Measurements from ENCODE around the gene SPNS2.

The SPNS2 gene

DNA sequence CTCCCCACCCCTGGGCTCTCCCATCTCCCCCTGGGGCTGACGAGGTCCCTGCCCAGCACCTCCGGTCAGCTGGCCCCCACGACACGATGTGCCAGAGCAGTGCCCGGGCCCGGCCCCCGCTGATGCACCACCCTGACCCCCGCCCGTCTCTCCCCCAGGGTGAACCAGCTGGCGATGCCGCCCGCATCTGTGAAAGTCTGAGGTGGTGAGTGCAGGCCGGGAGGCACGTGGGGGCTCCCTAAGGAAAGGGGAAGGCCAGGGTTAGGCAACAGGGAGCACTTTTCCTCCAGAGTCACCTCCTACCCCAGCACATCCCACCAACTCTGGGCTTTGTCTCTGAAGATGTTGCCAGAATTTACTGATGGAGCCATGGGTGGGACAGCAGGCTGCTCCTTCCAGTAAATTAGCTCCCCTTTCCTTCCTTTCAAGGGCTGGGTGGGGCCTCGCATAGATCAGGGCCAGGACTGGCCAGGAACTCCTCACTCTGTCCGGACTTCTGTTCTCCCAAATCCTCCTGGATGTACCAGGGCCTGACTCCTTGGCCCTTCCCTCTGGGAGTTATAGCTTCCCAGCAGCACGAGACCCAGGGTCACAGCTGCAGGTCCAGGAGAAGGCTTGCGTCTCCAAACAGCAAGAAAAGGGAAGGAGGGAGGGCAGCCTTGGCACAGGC lies 38.2 kb downstream of the SPNS2 start:
- DNase-seq (ENCODE audit: low read depth in 1 of 2, low spot score in 1 of 2) = no peak

DNA sequence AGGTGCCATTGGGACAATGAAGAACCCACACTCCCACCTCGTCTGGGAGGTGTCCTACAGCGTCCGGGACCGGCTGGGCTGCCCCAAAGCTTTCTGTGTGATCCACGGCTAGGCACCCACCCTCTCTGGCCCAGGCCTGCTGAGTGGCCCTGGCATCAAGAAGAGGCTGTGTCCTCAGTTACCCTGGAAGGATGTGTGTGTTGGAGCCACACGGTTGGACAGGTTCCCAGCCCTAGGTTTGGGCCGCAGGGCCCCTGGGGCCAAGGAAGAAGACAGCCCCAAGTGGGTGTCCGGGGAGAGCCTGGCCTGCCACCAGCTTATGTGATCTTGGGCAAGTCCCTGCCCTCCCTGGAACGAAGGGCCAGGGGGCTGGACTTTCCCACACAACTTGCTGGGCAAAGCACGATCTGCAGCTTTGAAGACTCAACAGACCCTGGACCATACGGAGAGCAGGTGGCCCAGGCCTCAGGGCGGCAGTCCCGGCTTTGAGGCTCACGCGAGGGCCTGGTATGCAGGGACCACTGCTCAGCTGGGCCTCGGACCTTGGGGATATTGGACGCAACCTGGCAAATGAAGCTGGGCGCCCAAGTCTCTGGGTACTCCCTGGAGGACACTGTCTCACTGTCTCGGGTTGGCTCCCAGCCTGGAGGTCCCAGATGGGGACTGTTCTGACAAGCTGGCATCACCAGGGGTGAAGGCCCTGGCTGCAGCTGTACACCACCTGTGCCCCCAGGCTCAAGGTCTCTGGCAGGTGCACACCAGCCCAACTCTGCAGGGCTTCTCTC lies 39.0 kb downstream of the SPNS2 start:
- DNase-seq (ENCODE audit: low read depth in 1 of 2, low spot score in 1 of 2) = no peak

- no peak for DNase-seq (ENCODE audit: low read depth in 1 of 2, low spot score in 1 of 2)
Observed at GRCh38 chr17:4538236-4539002, 39.7 kb downstream of the SPNS2 start.

GRCh38 chr17:4539025-4539424 lies 40.3 kb downstream of the SPNS2 start:
- DNase-seq (ENCODE audit: low read depth in 1 of 2, low spot score in 1 of 2) = no peak

- DNase-seq (ENCODE audit: low read depth in 1 of 2, low spot score in 1 of 2) = no peak
Observed at GRCh38 chr17:4539576-4540223, 41.0 kb downstream of the SPNS2 start.

DNA sequence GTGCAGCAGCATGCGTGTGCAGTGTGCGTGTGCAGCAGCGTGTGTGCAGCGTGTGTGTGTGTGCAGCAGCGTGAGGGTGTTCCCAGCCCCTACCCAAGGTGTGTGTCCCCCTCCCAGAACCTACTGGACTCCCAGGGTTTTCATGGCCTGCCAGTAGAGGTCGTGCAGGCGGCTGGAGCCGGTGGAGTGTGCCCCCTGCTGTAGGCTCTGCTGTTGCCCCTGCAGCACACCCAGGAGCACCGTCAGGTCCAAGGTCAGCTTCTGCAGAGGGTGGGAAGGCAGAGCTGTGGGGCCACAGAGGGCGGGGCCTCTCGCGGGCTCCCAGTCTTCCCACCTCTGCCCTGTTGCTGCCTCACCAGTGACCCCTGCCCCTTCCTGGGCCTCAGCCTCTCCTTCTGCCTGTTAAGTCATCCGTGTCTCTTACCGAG lies 41.6 kb downstream of the SPNS2 start:
- DNase-seq (ENCODE audit: low read depth in 1 of 2, low spot score in 1 of 2) = no peak

- no peak for DNase-seq (ENCODE audit: low read depth in 1 of 2, low spot score in 1 of 2)
Observed at GRCh38 chr17:4540687-4541327, 42.1 kb downstream of the SPNS2 start.

DNA sequence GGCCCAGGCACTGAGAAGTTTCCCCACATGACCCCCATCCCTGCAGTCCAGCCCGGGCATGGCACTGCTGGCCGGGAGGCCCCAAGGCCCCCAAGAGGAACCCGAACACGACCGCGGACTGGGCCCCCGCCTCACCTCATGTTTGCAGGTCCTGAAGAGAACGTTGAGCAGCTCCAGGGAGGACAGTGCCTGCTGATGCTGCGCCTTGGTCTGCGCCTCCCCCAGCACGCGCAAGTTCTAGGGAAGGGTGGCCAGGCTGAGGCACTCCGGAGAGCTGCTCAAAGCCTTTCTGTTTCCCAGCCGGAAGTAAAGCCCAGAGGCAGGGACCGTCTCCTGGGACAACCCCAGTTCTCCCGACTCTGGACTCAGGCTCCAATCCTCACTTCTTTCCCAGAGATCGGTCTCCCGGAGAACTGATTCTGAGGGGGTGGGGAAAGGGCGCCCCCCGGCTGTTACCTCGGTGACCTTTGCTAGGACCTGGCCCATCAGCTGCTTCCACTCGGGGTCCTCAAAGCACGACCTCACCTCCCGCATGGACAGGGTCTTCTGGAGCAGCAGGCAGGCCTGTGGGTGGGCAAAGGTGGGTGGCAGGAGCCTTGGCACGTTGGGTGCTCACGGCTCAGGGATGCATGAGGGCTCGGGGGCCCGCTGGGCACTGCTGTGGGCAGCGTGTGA lies 42.8 kb downstream of the SPNS2 start:
- no peak for DNase-seq (ENCODE audit: low read depth in 1 of 2, low spot score in 1 of 2)

DNA sequence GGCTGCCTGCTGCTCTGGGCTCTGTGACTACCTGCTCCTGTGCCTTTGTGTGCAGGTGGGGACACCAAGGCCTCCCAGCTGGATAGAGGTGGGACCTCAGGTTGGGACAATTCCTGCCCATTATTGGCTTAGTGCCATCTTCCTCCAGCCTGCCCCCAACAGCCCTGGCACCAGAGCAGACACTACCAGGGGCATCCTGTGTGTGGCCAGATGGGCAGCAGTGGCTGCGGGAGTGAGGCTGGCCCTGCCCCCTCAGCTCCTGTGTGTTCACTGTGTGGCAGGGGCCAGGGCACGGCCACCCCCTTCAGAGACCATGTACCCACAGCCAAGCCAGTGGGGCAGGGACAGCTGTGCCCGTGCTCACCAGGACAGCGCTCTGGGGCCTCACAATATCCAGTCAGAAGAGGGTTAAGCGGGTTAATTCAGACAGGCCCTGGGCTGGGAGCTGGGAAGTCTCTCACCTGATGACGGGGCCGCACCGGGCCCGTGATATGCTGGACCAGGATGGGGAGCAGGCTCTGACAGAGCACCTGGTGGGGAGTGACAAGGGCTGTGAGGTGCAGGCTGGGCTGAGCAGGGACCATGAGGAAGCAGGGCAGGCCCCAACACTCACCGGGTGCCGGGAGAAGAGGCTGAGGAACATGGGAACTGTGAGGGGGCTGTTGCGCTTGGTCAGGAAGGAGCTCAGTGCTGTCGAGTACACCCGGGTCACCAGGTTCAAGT lies 43.5 kb downstream of the SPNS2 start:
- no peak for DNase-seq (ENCODE audit: low read depth in 1 of 2, low spot score in 1 of 2)

GRCh38 chr17:4542726-4543191 lies 44.1 kb downstream of the SPNS2 start:
- DNase-seq (ENCODE audit: low read depth in 1 of 2, low spot score in 1 of 2) = no peak

GRCh38 chr17:4543557-4544026 lies 44.9 kb downstream of the SPNS2 start:
- no peak for DNase-seq (ENCODE audit: low read depth in 1 of 2, low spot score in 1 of 2)

DNA sequence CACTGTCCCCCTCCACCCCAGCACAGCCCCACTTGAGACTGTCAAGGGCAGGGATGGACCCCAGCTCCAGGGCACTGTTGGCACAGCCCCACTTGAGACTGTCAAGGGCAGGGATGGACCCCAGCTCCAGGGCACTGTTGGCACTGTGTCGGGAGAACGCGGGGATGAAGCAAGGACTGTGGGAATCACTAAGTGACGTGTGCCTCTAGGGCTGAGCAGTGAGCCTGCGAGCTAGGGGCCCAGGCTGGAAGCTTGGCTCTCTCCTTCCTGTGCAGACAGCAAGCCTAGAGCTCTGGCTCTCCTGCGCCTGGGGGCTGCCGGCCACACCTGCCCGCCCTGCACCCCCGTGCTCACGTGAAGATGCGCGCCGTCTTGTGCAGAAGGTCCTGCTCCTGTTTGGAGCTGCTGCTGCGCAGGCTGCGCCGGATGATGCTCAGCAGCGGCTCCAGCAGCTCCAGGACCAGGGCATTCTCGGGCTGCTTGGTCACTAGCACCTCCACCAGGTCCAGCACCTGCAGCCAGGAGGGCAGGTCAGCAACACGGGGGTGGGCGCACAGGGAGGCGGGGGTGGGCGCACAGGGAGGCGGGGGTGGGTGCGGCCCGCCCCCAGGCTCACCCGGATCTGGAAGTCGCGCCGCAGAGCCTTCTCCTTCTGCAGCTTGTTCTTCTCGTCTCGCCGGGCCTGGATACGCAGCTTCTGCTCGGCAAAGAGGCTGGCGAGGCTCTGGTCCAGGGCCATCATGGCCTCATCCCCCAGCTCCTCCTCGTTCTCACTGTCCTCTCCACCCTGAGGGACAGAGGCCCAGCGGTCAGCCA lies 45.7 kb downstream of the SPNS2 start:
- no peak for DNase-seq (ENCODE audit: low read depth in 1 of 2, low spot score in 1 of 2)

DNA sequence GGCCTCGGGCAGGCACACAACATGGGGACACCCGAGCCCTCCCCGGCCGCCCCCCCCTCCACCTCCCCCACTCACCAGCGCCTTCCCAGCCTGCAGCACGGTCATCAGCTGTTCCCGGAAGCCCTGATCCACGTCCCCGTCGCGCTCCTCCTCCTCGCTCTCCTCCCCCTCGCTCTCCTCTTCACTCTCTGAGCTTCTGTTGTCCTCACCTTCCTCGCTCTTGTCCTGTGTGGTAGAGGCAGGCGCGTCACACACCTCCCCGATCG lies 46.2 kb downstream of the SPNS2 start:
- DNase-seq (ENCODE audit: low read depth in 1 of 2, low spot score in 1 of 2) = no peak

DNA sequence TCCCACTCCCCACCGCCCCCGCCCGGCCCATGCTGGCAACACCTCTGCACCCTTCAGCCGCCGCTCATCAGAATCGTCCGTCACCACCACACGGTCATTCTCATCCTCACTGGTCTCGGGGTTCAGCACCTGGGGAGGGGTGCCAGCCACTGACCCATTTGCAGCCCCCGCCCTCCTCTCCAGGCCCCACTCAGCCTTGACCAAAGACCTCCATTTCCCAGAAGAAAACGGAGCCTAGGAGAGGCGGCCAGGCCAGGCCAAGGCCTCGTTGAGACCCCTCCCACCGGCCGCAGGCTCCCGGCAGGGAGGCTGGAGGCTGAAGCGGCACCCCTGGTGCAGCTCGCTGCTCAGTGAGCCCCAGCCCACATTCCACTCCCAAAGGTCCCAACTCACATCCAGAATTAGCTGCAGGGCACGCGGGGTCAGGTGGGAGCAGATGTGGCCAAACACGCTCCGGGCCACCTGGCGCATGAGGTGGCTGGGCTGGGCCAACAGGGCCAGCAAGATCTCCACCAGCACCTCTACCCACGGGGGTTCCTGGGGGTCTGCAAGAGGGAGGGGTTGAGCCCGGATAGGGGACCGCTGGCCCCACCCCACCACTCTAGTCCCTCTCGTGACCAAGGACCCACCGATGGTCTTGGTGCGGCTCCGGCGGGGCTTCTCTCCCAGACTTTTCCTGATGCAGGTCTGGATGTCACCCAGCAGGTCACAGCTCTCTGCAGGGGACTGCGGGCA lies 46.7 kb downstream of the SPNS2 start:
- DNase-seq (ENCODE audit: low read depth in 1 of 2, low spot score in 1 of 2) = no peak

DNA sequence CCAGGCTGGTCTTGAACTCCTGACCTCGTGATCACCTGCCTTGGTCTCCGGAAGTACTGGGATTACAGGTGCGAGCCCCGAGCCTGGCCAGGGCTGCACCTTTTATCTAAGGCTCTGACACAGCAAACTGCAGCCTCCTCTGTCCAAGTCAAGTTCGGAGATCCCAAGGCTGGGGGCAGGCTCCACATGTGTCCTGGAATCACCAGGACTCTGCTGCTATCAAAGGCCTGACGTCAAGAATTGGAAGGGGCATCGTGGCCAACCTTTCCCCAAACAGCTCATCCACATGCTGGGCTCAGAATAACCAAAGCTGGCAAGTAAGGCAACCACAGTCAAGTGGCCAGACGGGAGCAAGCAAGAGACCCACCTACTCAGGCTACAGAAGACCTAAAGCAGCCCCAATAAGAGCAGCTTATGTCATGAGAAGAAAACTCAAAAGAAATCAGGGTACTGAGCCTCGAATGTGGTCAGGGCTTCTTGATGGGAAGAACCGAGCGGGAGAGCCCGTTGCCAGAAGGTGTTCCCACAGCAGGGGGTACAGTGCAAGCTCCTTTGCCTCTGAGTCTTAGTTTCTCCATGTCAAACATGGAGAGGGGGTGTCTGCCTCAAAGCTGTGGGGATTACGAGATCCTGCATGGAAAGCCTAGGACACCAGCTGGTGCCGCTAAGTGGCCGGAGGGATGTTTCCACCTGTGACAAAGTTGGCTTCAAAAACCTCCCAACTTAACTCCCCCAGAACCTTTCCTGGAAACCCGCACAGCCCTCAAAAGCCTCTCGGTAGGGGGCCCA lies 48.6 kb downstream of the SPNS2 start:
- DNase-seq (ENCODE audit: low read depth in 1 of 2, low spot score in 1 of 2) = no peak

DNA sequence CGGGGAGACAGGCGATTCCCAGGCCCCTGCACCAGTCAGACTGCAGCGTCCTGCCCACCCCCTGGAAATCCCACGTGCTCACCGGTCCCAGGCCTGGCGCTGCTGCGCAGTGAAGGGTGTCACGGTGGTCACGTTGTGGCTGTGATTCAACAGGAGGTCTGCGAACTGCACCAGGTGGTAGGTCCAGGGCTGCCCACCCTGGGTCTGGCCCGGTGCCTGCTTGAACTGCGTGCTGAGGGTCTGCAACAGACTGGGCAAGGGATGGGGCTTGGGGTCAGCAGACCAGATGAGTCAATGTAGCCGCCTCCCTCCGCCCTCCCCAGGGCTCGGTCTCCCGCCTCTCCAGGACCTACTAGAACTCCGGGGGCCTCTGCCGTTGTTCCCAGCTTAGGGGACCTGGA lies 49.4 kb downstream of the SPNS2 start:
- DNase-seq (ENCODE audit: low read depth in 1 of 2, low spot score in 1 of 2) = no peak

DNA sequence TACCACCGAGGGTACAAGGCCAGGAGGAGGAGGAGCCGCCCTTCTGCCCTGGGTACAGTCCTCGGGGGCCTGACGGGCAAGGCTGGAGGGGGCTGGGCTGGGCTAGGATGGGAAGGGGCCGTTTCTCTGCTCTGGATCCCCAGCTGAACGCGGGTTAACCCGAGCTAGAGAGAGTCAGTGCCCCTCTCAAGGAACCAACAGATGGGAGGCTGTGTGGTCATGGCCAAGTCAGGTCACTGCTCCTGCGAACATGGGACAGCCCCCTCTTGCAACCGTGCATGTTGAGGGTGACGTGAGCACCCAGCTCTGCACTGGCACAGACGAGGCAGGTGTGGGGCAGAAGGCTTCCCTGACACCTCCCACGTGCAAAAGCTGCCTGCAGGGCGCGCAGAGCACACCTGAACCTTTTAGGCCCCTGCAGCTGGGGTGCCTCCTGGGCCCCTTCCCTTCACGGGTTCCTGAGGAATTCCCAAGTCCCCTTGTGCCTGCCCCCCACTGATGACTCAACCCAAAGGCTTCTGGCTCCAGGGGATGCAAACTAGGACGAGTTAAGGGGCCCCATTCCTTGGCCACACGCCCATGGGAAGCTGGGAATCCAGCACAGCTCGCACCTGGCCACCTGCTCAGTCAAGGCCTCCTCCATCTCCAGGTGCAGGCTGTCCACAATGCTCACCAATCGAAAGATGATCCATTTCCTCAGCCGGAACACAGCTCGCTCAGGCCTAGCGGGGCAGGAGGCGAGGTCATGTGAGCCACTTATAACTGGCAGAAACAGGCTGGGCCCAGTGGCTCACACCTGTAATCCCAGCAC lies 50.2 kb downstream of the SPNS2 start:
- no peak for DNase-seq (ENCODE audit: low read depth in 1 of 2, low spot score in 1 of 2)
